GM10266 (cell line): ENCODE data around the gene EEFSEC.

Source experiments
- DNase-seq: peaks from one replicate; pipeline ENCODE4 v3.0.0; 2012; ENCODE audit errors: extremely low spot score
- TF ChIP-seq, protein P1 (sequence below): IDR thresholded peaks from 2 replicates; pipeline ENCODE4 v1.5.1; 2012; ENCODE audit warnings: mild to moderate bottlenecking, low read depth; ENCODE audit not compliant: control insufficient read depth, insufficient read depth; ENCODE audit errors: missing control alignments

EEFSEC gene

DNA sequence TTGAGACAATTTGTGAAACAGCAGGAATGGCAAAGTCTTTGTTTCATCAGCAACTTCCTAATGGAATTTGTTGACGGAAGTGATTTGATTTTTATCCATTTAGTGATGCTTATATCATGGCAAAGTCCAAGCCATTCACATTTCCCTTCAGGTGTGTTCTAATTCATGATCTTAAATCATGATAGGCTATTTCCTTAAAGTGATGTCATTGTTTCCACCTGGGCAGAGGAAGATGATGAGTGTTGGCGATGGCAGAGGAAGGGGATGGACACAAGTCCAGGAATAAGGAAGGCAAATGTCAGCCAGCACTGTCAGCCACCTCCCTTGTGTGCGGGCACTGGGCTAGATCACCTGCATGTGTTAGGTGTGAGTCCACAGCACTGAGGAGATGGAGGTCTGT is 49.9 kb downstream of the EEFSEC start:
- TF ChIP-seq, protein P1, sequence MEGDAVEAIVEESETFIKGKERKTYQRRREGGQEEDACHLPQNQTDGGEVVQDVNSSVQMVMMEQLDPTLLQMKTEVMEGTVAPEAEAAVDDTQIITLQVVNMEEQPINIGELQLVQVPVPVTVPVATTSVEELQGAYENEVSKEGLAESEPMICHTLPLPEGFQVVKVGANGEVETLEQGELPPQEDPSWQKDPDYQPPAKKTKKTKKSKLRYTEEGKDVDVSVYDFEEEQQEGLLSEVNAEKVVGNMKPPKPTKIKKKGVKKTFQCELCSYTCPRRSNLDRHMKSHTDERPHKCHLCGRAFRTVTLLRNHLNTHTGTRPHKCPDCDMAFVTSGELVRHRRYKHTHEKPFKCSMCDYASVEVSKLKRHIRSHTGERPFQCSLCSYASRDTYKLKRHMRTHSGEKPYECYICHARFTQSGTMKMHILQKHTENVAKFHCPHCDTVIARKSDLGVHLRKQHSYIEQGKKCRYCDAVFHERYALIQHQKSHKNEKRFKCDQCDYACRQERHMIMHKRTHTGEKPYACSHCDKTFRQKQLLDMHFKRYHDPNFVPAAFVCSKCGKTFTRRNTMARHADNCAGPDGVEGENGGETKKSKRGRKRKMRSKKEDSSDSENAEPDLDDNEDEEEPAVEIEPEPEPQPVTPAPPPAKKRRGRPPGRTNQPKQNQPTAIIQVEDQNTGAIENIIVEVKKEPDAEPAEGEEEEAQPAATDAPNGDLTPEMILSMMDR = no peak
- no peak for DNase-seq

GRCh38 chr3:128205558-128206145 is 52.4 kb downstream of the EEFSEC start:
- no peak for DNase-seq
- TF ChIP-seq, protein P1 = no peak

GRCh38 chr3:128207951-128208350 is 54.7 kb downstream of the EEFSEC start:
- DNase-seq = no peak
- TF ChIP-seq, protein P1 = no peak

DNA sequence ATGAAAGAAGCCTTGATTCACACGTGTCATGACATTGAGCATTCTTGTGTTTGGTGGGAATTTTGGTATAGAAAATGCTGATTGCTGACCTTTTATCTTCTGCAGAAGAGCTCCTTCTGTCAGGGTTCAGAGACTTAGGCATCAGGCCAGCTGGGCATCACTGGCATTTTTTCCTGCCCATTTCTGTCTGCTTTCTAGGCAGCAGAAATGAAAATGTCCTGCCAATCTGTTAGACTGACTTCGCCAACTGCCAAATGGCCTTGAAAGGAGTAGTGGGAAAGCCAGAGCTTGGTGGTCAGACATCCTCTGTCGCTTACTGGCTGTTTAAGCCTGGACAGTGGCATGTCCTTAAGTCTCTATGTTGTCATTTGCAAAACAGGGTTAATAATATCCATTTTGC is 57.4 kb downstream of the EEFSEC start:
- TF ChIP-seq, protein P1 = no peak
- no peak for DNase-seq

DNA sequence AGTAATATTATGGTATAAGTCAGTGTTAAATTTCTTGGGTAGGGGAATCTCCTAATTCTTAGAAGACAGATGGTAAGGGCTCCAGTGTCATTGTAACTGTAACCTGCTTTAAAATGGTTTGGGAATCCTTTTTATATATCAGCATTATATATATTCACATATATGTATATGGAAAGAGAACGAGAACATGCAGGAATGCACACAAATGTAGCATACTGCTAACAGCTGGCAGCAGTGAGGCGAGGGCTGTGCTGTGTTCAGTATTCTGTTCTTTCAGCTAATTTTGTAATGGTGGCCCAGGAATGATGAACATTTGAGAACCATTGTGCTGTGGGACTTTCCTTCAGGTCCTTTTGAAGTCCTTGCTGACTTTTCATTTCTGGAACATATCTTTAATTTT is 60.8 kb downstream of the EEFSEC start:
- DNase-seq = no peak
- TF ChIP-seq, protein P1 = no peak

- DNase-seq = no peak
- TF ChIP-seq, protein P1 = no peak
Measured at GRCh38 chr3:128215290-128215689, 62.0 kb downstream of the EEFSEC start.

GRCh38 chr3:128215800-128216495 is 62.7 kb downstream of the EEFSEC start:
- no peak for DNase-seq
- TF ChIP-seq, protein P1 = no peak
